Muscle layer of colon (tissue), 2 donors: ENCODE measurements around the gene KRTAP16-1.
"Not testable (repeated sequence)": the region's sequence is repeated elsewhere in the genome, so short reads cannot be mapped to it uniquely, and the experiment has no call there.

ENCODE experiments used
- H3K27ac ChIP-seq: one replicate; pipeline ENCODE4 v1.7.0; 2013; ENCODE audit warnings: low read depth, mild to moderate bottlenecking, low read length, moderate library complexity
- H3K27me3 ChIP-seq, 2 donors: one replicate each; pipeline ENCODE4 v1.7.0; 2013; ENCODE audit warnings: low read length in 2 of 2, mild to moderate bottlenecking in 2 of 2; ENCODE audit not compliant: insufficient read depth in 2 of 2, control insufficient read depth in 1 of 2
- H3K36me3 ChIP-seq: one replicate; pipeline ENCODE4 v1.7.0; 2013; ENCODE audit warnings: mild to moderate bottlenecking, low read length; ENCODE audit not compliant: insufficient read depth
- H3K4me1 ChIP-seq: one replicate; pipeline ENCODE4 v1.7.0; 2013; ENCODE audit warnings: mild to moderate bottlenecking, low read length; ENCODE audit not compliant: insufficient read depth
- H3K4me3 ChIP-seq, 2 donors: one replicate each; pipeline ENCODE4 v1.7.0; 2013; ENCODE audit warnings: low read length in 2 of 2, low read depth in 1 of 2, mild to moderate bottlenecking in 1 of 2, moderate library complexity in 1 of 2
- H3K9ac ChIP-seq: one replicate; pipeline ENCODE4 v1.7.0; 2013; ENCODE audit warnings: low read length
- H3K9me3 ChIP-seq: one replicate; pipeline ENCODE4 v1.7.0; 2013; ENCODE audit warnings: mild to moderate bottlenecking, low read length
- donor health status: abdominal sarcoma.
- donor health status: Adenocarcinoma of cecum.

Gene KRTAP16-1

DNA sequence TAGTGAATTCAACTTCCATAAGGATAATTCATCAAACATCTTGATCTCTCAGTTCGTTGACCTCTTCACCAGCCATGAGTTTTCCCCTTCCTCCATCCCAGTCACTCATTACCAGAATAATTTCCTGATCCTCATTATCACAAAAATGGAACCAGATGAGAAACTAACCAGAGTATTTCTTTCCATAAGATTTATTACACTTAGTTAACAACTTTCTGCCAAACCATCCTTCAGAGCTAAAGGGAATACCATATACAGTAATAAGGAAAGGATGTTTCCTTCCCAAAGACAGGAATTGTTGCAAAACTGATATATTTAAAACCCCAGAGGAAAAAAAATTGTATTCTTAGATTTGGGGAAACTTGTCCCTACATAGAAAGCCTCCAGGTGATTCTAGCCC, 15.1 kb downstream of the KRTAP16-1 start:
- no peak overlapping the region for H3K9ac ChIP-seq
- no peaks in the 10 kb centered on the region for H3K36me3 ChIP-seq
- H3K27ac ChIP-seq: no peak overlapping the region
- no peaks in the 10 kb centered on the region for H3K9me3 ChIP-seq
- H3K4me3 ChIP-seq: no peak overlapping the region
- H3K4me1 ChIP-seq: no peaks in the 10 kb centered on the region
- H3K27me3 ChIP-seq: no peaks in the 10 kb centered on the region

DNA sequence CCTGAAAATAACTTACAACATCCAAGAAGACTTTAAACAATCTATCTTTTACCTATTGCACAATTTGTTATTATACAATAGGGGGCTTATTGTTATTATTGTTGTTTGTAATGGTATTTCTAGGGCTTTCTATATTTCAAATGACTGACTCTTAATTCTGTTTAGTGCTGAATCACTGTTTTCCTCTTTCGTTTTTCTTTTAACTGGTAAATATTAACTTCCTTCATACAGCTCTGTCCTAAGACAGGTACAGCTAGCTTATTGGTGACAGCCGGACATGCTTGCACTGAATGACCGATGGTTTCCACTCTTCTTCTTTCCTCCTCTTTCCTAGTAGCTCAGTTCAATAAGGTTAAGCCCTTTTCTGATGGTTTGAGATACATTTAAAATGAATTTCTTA, 22.1 kb downstream of the KRTAP16-1 start:
- H3K9ac ChIP-seq: no peak overlapping the region
- no peak overlapping the region for H3K4me3 ChIP-seq
- no peaks in the 10 kb centered on the region for H3K4me1 ChIP-seq
- H3K27me3 ChIP-seq: no peaks in the 10 kb centered on the region
- H3K27ac ChIP-seq: no peak overlapping the region
- no peaks in the 10 kb centered on the region for H3K36me3 ChIP-seq
- H3K9me3 ChIP-seq: no peaks in the 10 kb centered on the region

DNA sequence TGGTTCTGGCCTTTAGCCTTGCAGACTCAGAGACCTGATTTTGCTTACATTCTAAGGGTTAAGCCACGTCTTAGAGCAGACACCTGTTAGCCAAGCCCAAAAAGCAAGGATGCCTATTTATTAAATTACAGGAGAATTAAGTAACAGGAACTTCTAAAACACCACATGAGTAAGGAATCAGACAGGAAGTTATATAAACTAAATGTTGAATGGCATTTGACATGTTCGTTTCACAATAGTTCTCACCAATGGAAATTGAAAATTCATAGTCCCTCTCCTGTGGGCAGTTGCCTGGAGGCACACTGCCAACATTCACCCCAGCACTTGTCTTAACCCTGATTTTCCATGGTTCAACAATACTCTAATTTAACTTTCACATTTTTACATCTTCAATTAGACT, 24.6 kb downstream of the KRTAP16-1 start:
- H3K9me3 ChIP-seq: no peaks in the 10 kb centered on the region
- no peaks in the 10 kb centered on the region for H3K36me3 ChIP-seq
- H3K27ac ChIP-seq: no peak overlapping the region
- no peak overlapping the region for H3K9ac ChIP-seq
- no peak overlapping the region for H3K4me3 ChIP-seq
- no peaks in the 10 kb centered on the region for H3K27me3 ChIP-seq
- H3K4me1 ChIP-seq: no peaks in the 10 kb centered on the region

DNA sequence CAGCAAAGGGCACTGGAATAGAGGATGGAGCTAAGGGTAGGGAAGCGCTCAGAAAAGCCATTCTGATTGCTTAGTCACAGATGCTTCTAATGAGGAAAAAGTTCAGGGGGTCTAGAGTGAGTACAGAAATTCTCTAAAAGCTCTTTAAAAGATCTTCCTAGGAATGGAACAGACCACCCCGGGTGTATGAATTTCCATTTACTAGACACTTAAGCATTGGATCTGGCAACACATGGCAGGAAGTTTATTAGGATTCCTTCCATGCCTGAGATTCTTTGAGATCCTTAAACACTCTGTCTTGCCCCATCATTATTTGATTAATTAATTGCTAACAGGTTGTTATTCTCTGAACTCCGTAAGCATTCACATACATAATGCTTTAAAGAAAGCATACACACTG, 25.1 kb downstream of the KRTAP16-1 start:
- H3K9me3 ChIP-seq: no peaks in the 10 kb centered on the region
- H3K27ac ChIP-seq: no peak overlapping the region
- H3K36me3 ChIP-seq: no peaks in the 10 kb centered on the region
- H3K9ac ChIP-seq: no peak overlapping the region
- H3K4me3 ChIP-seq: no peak overlapping the region
- no peaks in the 10 kb centered on the region for H3K4me1 ChIP-seq
- H3K27me3 ChIP-seq: no peaks in the 10 kb centered on the region

DNA sequence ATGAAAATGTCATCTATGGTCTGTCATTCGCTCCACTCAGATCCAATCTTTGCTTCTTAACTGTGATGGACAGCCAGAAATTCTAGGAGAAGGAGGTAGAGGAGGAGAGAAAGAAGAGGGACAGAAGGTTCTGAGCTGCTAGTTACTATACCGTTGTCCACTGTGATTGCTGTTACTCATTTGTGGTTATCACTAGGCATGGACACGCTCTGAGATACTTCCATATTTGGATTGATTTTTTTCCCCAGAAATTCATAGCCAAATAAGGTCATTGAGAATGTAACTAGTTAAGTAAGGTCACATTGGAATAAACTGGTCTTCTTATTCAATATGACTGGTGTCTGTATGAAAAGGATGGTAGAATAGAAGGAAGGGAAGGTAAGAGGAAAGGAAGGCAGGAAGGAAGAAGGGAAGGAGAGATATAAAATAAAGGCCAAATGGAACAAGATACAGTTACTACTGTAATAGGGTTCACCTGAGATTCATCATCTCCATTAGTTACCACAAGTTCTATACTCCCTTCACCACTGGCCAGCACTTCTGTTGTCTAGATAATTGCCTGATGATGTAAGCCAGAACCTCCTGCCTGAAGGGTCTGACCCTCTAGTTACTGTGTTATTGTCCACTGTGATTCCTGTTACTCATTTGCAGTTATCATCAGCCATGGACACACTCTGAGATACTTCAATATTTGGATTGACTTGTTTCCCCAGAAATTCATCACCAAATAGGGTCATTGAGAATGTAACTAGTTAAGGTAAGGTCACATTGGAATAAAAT, 30.7 kb downstream of the KRTAP16-1 start:
- Histone ChIP-seq H3K27me3 (no peaks in the 10 kb centered on the region), H3K9ac (no peak overlapping the region), H3K4me3 (no peak overlapping the region), H3K9me3 (no peaks in the 10 kb centered on the region), H3K4me1 (no peaks in the 10 kb centered on the region), H3K27ac (no peak overlapping the region), H3K36me3 (no peaks in the 10 kb centered on the region)

DNA sequence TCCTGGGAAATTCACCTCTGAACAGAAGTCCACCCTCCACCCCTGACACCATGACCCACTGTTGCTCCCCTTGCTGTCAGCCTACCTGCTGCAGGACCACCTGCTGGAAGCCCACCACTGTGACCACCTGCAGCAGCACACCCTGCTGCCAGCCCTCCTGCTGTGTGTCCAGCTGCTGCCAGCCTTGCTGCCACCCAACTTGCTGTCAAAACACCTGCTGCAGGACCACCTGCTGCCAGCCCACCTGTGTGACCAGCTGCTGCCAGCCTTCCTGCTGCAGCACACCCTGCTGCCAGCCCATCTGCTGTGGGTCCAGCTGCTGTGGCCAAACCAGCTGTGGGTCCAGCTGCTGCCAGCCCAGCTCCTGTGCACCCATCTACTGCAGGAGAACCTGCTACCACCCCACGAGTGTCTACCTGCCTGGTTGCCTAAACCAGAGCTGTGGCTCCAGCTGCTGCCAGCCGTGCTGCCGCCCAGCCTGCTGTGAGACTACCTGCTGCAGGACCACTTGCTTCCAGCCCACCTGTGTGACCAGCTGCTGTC, 33.4 kb downstream of the KRTAP16-1 start, which contains the start of gene KRTAP9-7:
TSS of gene KRTAP9-7 (plus strand) at position 51 of the 543 bp plus-strand sequence. CDS start at position 51, 0 bp downstream.
- not testable (repeated sequence) for H3K9ac ChIP-seq, H3K4me1 ChIP-seq, H3K27me3 ChIP-seq, H3K27ac ChIP-seq, H3K4me3 ChIP-seq, H3K9me3 ChIP-seq, H3K36me3 ChIP-seq

DNA sequence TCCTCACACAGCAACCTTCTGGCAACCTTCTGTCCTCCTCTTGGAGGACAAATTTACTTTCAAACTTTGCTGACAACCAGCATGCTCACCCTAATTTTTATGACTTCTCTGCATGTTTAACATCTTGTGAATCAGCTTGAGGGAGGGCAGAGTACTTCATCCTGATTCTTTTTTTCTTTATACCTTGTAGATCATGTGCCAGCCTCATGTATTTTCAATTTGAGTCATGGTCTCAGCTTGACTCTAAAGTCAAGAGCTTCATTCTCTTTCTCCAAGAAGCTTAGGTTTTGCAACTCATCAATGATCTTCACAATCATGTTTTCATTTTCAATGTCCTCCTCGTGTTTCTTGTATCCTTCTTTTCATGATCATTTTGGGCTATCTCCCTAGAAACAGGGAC, 37.3 kb downstream of the KRTAP16-1 start:
- H3K9me3 ChIP-seq: no peaks in the 10 kb centered on the region
- no peak overlapping the region for H3K27ac ChIP-seq
- no peaks in the 10 kb centered on the region for H3K27me3 ChIP-seq
- H3K36me3 ChIP-seq: no peaks in the 10 kb centered on the region
- H3K4me1 ChIP-seq: no peaks in the 10 kb centered on the region
- H3K4me3 ChIP-seq: no peak overlapping the region
- no peak overlapping the region for H3K9ac ChIP-seq

DNA sequence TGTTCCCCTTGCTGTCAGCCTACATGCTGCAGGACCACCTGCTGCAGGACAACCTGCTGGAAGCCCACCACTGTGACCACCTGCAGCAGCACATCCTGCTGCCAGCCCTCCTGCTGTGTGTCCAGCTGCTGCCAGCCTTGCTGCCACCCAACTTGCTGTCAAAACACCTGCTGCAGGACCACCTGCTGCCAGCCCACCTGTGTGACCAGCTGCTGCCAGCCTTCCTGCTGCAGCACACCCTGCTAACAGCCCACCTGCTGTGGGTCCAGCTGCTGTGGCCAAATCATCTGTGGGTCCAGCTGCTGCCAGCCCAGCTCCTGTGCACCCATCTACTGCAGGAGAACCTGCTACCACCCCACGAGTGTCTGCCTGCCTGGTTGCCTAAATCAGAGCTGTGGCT, 37.8 kb downstream of the KRTAP16-1 start:
- not testable (repeated sequence) for H3K4me3 ChIP-seq

DNA sequence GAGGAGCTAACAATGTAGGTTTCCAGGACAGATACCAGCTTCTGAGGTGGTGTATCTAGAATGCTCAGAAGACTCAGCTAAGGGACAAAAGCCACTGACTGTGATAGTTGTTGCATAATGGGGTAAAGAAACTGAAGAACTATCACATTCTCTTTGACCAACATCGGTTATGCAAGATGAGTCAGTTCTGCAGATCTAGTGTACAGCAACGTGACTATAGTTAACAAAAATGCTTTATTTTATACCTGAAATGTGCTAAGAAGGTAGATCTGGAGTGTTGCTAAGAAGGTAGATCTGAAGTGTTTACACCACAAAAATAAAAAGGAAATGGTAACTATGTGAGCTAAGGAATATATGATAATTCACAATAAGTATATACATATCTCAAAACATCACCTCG, 41.4 kb downstream of the KRTAP16-1 start:
- Histone ChIP-seq H3K27ac (no peak overlapping the region), H3K36me3 (no peaks in the 10 kb centered on the region), H3K4me1 (no peaks in the 10 kb centered on the region), H3K27me3 (no peaks in the 10 kb centered on the region), H3K4me3 (no peak overlapping the region), H3K9me3 (no peaks in the 10 kb centered on the region), H3K9ac (no peak overlapping the region)

More for the DNA sequence above, 37.8 kb downstream of the KRTAP16-1 start:
- not testable (repeated sequence) for H3K9ac ChIP-seq, H3K27me3 ChIP-seq, H3K27ac ChIP-seq, H3K4me1 ChIP-seq, H3K36me3 ChIP-seq, H3K9me3 ChIP-seq

DNA sequence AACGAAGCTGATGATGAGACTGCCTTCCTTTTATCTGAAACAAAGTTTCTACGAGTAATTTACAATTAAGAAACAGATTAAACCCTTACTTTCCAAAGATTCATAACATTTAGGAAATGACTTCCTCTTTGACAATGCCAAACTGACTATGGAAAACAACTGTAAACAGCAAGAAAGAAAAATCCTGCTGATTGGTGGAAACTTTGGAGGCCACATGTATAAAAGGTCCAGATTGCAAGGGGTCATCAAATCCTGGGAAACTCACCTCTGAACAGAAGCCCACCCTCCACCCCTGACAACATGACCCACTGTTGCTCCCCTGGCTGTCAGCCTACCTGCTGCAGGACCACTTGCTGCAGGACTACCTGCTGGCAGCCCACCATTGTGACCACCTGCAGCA, 44.0 kb downstream of the KRTAP16-1 start, which contains the start of gene KRTAP9-6:
TSS of gene KRTAP9-6 (plus strand) at position 301 of the 400 bp plus-strand sequence. CDS start at position 301, 0 bp downstream.
- Histone ChIP-seq H3K4me1 (no peaks in the 10 kb centered on the region), H3K9me3 (no peaks in the 10 kb centered on the region), H3K4me3 (no peak within 1 kb of the TSS), H3K27me3 (no peaks in the 10 kb centered on the region), H3K9ac (no peak within 1 kb of the TSS), H3K36me3 (no peaks in the 10 kb centered on the region), H3K27ac (no peak within 1 kb of the TSS)

DNA sequence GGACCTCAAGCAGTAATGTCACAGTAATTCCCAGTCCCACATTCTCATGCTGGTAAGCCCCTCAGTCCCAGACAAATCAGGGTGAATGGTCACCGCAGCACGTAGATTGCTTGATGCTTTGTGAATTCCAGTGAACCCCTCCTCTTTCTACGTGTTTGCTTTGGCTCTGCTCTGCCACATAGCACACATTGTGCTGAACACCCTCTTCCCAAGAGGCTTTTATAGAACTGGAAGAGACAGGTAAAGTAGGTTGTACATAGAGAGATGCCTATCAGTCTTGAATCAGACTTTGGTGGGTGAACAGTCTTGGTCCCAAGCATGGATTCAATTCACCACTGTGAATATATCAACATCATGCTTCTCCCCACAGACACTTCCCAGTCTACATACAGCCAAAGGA, 44.5 kb downstream of the KRTAP16-1 start:
- Histone ChIP-seq H3K4me1 (no peaks in the 10 kb centered on the region), H3K27me3 (no peaks in the 10 kb centered on the region), H3K9ac (no peak overlapping the region), H3K4me3 (no peak overlapping the region), H3K27ac (no peak overlapping the region), H3K36me3 (no peaks in the 10 kb centered on the region), H3K9me3 (no peaks in the 10 kb centered on the region)

DNA sequence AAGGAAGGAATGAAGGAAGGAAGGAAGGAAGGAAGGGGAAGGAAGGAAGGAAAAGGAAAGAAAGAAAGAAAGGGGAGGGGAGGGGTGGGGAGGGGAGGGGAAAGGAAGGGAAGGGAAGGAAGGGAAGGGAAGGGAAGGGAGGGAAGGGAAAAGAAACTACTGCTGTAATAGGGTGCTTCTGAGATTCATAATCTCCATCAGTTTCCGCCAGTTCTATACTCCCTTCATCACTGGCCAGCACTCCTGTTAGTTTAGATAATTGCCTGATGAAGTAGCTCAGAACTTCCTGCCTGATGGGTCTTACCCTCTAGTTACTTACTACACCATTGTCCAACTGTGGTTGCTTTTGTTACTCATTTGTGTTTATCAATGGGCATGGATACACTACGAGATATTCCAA, 45.9 kb downstream of the KRTAP16-1 start:
- no peak overlapping the region for H3K4me3 ChIP-seq
- no peaks in the 10 kb centered on the region for H3K4me1 ChIP-seq
- H3K36me3 ChIP-seq: no peaks in the 10 kb centered on the region
- no peaks in the 10 kb centered on the region for H3K27me3 ChIP-seq
- no peak overlapping the region for H3K9ac ChIP-seq
- H3K9me3 ChIP-seq: no peaks in the 10 kb centered on the region
- no peak overlapping the region for H3K27ac ChIP-seq
